ENCODE data around the gene DSTYK. TPM values are rescaled to one million over a fixed set of nuclear protein-coding genes. Genes with fewer than 3 reads are reported as not detected.

Gene DSTYK, protein sequence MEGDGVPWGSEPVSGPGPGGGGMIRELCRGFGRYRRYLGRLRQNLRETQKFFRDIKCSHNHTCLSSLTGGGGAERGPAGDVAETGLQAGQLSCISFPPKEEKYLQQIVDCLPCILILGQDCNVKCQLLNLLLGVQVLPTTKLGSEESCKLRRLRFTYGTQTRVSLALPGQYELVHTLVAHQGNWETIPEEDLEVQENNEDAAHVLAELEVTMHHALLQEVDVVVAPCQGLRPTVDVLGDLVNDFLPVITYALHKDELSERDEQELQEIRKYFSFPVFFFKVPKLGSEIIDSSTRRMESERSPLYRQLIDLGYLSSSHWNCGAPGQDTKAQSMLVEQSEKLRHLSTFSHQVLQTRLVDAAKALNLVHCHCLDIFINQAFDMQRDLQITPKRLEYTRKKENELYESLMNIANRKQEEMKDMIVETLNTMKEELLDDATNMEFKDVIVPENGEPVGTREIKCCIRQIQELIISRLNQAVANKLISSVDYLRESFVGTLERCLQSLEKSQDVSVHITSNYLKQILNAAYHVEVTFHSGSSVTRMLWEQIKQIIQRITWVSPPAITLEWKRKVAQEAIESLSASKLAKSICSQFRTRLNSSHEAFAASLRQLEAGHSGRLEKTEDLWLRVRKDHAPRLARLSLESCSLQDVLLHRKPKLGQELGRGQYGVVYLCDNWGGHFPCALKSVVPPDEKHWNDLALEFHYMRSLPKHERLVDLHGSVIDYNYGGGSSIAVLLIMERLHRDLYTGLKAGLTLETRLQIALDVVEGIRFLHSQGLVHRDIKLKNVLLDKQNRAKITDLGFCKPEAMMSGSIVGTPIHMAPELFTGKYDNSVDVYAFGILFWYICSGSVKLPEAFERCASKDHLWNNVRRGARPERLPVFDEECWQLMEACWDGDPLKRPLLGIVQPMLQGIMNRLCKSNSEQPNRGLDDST
- total RNA-seq = 10 to 100 TPM; 13.8 to 15.7 (median 14.7) TPM
- total RNA-seq (2013) = 13.0 TPM
- 26.4 to 82.6 (median 63.1) reads per million in 29 experiments for total RNA-seq

DNA sequence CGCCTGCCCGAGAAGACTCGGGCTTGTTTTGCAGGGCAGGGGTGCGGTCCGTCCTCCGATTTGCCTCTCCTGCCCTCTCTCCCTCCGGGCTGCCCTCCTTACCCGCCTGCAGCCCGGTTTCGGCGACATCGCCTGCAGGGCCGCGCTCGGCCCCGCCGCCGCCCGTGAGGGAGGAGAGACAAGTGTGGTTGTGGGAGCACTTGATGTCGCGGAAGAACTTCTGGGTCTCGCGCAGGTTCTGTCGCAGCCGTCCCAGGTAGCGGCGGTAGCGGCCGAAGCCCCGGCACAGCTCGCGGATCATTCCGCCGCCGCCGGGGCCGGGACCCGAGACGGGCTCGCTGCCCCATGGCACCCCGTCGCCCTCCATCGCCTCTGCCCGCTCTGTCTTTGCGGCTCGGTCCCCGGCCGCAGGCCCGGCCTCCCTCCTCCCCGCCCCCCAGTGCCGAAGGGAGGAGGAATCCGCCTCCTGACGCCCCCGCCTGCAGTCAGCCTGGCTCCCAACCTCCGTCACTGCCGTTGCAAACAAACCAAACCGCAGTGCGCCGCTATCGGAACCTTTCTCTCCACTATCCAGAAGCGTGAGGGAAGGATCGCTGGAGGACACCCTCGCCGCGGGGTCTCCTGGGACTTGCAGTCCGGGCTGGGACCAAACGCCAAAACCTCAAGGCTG, at the start of gene DSTYK:
DSTYK (minus strand) TSS at position 534 of the 670 bp plus-strand sequence; CDS start at position 367, 167 bp downstream.
- Histone ChIP-seq H3K4me3 (ENCODE audit: control insufficient read depth in 1 of 2, extremely low read depth in 1 of 2, low read length in 1 of 2) (peak within 1 kb of the TSS; percentile 87 to 97), H3K36me3 (ENCODE audit: control insufficient read depth in 2 of 2, extremely low read depth in 1 of 2, insufficient read depth in 1 of 2, low read length in 1 of 2) (no peaks in the 10 kb centered on the region), H3K4me1 (ENCODE audit: control insufficient read depth in 1 of 2, extremely low read depth in 1 of 2, insufficient read depth in 2 of 2, low read length in 2 of 2) (peaks cover 7 to 25% of the 10 kb centered on the region in 2 experiments), H3K9me3 (no peaks in the 10 kb centered on the region), H3K27ac (ENCODE audit: low read length) (peak within 1 kb of the TSS; percentile 74), H3K27me3 (replicated peaks in 1 of 2; ENCODE audit: control insufficient read depth in 2 of 2, extremely low read depth in 1 of 2, insufficient read depth in 2 of 2, low read length in 1 of 2) (no peaks in the 10 kb centered on the region)
- Mint-ChIP-seq H3K27ac (peak within 1 kb of the TSS; percentile 98), H3K36me3 (no peaks in the 10 kb centered on the region), H3K4me1 (peaks cover 36 to 52% (median 47%) of the 10 kb centered on the region in 3 donors), H3K27me3 (no peaks in the 10 kb centered on the region), H3K9me3 (no peaks in the 10 kb centered on the region), H3K4me3 (peak within 1 kb of the TSS; percentile 95 to 97 (median 96))
- ATAC-seq (replicated peaks in 1 of 4) (peak; percentile 89 to 93 (median 92)), DNase-seq (peak; percentile 81 to 94 (median 88))
- 0% methylated on average over 47 of the region's 67 CpGs for WGBS (ENCODE audit: insufficient coverage)
- ChIA-PET POLR2A (interaction anchor here in 1 of 2 donors (1.1 kb wide), 1 partner anchor 1347 kb away, joined by 3 read pairs; no protein-coding TSS in a partner anchor), CTCF (interaction anchor here in 1 of 2 donors (1.0 kb wide), 1 partner anchor 18 kb away, joined by 3 read pairs; no protein-coding TSS in a partner anchor)

DNA sequence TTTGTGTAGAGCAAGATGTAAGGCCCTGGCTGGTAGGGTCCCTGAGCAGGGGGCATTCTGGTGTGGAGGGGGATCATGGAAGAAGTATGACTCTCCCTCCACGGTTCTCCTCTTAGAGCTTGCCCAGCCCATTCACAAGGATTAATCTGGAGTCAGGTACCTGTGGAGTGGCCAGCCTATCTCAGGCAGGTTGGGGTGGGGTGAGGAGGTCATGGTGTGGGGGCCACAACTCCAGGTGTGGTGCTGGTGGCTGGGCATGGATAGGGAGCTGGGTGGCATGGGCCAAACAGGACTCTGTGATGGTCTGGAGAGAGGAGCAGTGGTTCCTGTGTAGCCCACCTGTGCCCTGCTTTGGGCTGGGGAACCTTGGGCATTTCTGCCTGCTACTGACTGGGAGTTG, 48.5 kb upstream of the DSTYK start:
- Histone ChIP-seq H3K27ac (ENCODE audit: low read length) (no peak overlapping the region), H3K4me1 (ENCODE audit: control insufficient read depth in 1 of 2, extremely low read depth in 1 of 2, insufficient read depth in 2 of 2, low read length in 2 of 2) (peaks cover 0 to 12% of the 10 kb centered on the region in 2 experiments), H3K9me3 (no peaks in the 10 kb centered on the region), H3K4me3 (ENCODE audit: control insufficient read depth in 1 of 2, extremely low read depth in 1 of 2, low read length in 1 of 2) (no peak overlapping the region), H3K27me3 (replicated peaks in 1 of 2; ENCODE audit: control insufficient read depth in 2 of 2, extremely low read depth in 1 of 2, insufficient read depth in 2 of 2, low read length in 1 of 2) (peaks cover 0 to 30% of the 10 kb centered on the region in 2 experiments), H3K36me3 (ENCODE audit: control insufficient read depth in 2 of 2, extremely low read depth in 1 of 2, insufficient read depth in 1 of 2, low read length in 1 of 2) (no peaks in the 10 kb centered on the region)
- ChIA-PET POLR2A (no interaction called here), CTCF (interaction anchor here in 1 of 2 donors (0.8 to 1.5 kb wide), 3 partner anchors 30 to 286 kb away, joined by 3 to 5 read pairs (median 5); no protein-coding TSS in a partner anchor)
- DNase-seq = no peak
- no peak for ATAC-seq (replicated peaks in 1 of 4)
- H3K36me3 Mint-ChIP-seq = no peaks in the 10 kb centered on the region
- no peak overlapping the region for H3K4me3 Mint-ChIP-seq
- no CpG with 5 or more reads among the region's 1 CpG for WGBS (ENCODE audit: insufficient coverage)
- no peaks in the 10 kb centered on the region for H3K9me3 Mint-ChIP-seq
- H3K27ac Mint-ChIP-seq = no peak overlapping the region
- peaks cover 4 to 7% (median 6%) of the 10 kb centered on the region in 3 donors for H3K4me1 Mint-ChIP-seq
- peaks cover 0 to 3% of the 10 kb centered on the region in 2 donors for H3K27me3 Mint-ChIP-seq

DNA sequence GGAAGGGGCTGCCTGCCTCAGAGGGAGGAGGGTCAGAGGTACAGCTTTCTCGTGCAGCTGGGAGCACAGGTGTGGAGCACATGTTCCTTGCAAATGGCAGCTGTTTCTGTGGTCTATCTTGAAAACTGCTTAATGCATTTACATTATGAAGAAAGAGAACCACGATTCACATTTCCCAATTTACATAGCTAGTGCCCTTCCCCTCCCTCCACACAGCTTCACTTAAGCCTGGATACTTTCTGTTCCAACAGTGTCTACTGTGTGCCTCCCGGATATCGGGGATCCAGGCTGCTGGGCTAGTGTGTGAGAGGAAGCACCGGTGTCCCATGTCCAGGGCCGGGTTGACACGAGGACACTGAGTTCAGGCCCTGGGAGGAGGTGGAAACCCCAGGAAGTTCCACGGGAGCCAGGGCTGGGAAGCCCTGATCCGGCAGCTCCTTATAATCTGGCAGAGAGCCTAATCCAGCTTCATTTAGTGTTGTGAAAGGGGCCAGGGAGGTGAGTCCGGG, 47.9 kb upstream of the DSTYK start:
- H3K9me3 ChIP-seq = no peaks in the 10 kb centered on the region
- no peaks in the 10 kb centered on the region for H3K36me3 ChIP-seq (ENCODE audit: control insufficient read depth in 2 of 2, extremely low read depth in 1 of 2, insufficient read depth in 1 of 2, low read length in 1 of 2)
- POLR2A ChIA-PET = no interaction called here
- peaks cover 0 to 12% of the 10 kb centered on the region in 2 experiments for H3K4me1 ChIP-seq (ENCODE audit: control insufficient read depth in 1 of 2, extremely low read depth in 1 of 2, insufficient read depth in 2 of 2, low read length in 2 of 2)
- Mint-ChIP-seq H3K27me3 (peaks cover 0 to 3% of the 10 kb centered on the region in 2 donors), H3K4me1 (peaks cover 4 to 7% (median 6%) of the 10 kb centered on the region in 3 donors), H3K9me3 (no peaks in the 10 kb centered on the region), H3K4me3 (no peak overlapping the region), H3K36me3 (no peaks in the 10 kb centered on the region), H3K27ac (no peak overlapping the region)
- CTCF ChIA-PET = interaction anchor here in 1 of 2 donors (0.8 to 1.5 kb wide), 2 partner anchors 30 to 286 kb away, joined by 3 to 5 read pairs; no protein-coding TSS in a partner anchor
- ATAC-seq (replicated peaks in 1 of 4) = no peak
- no peak overlapping the region for H3K4me3 ChIP-seq (ENCODE audit: control insufficient read depth in 1 of 2, extremely low read depth in 1 of 2, low read length in 1 of 2)
- DNase-seq = no peak
- no peak overlapping the region for H3K27ac ChIP-seq (ENCODE audit: low read length)
- peaks cover 0 to 30% of the 10 kb centered on the region in 2 experiments for H3K27me3 ChIP-seq (replicated peaks in 1 of 2; ENCODE audit: control insufficient read depth in 2 of 2, extremely low read depth in 1 of 2, insufficient read depth in 2 of 2, low read length in 1 of 2)
- WGBS (ENCODE audit: insufficient coverage) = 83% methylated on average over 8 of the region's 10 CpGs

DNA sequence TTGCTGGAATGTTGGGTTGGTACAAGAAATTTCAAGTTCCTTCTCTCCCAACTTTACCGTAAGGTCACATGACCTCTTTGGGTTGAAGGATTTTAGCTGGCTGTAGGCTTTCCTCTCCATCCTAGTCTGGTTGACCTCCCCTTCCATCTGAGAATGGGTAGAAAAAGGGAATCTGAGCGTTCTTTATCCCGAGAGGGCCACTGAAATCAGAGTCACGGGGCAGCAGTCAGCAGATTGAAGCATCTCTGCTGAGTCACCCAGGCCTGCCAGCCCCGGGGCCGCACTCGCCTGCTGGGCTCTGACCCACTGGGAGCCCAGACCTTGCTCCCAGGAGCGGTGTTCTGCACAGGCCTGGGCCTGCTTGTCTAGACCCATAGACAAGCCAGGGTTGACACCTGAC, 47.2 kb upstream of the DSTYK start:
- H3K27ac ChIP-seq (ENCODE audit: low read length) = no peak overlapping the region
- no peaks in the 10 kb centered on the region for H3K9me3 Mint-ChIP-seq
- ChIA-PET POLR2A (interaction anchor here in 1 of 2 donors (0.7 kb wide), 1 partner anchor 78 kb away, joined by 3 read pairs; no protein-coding TSS in a partner anchor), CTCF (interaction anchor here (0.6 to 1.5 kb wide), 4 partner anchors 29 to 451 kb away, joined by 3 read pairs; no protein-coding TSS in a partner anchor)
- H3K4me3 ChIP-seq (ENCODE audit: control insufficient read depth in 1 of 2, extremely low read depth in 1 of 2, low read length in 1 of 2) = no peak overlapping the region
- peaks cover 0 to 30% of the 10 kb centered on the region in 2 experiments for H3K27me3 ChIP-seq (replicated peaks in 1 of 2; ENCODE audit: control insufficient read depth in 2 of 2, extremely low read depth in 1 of 2, insufficient read depth in 2 of 2, low read length in 1 of 2)
- peaks cover 0 to 12% of the 10 kb centered on the region in 2 experiments for H3K4me1 ChIP-seq (ENCODE audit: control insufficient read depth in 1 of 2, extremely low read depth in 1 of 2, insufficient read depth in 2 of 2, low read length in 2 of 2)
- H3K9me3 ChIP-seq = no peaks in the 10 kb centered on the region
- DNase-seq (no peak), ATAC-seq (replicated peaks in 1 of 4) (no peak)
- no peaks in the 10 kb centered on the region for H3K36me3 Mint-ChIP-seq
- H3K36me3 ChIP-seq (ENCODE audit: control insufficient read depth in 2 of 2, extremely low read depth in 1 of 2, insufficient read depth in 1 of 2, low read length in 1 of 2) = no peaks in the 10 kb centered on the region
- no peak overlapping the region for H3K27ac Mint-ChIP-seq
- H3K4me3 Mint-ChIP-seq = no peak overlapping the region
- H3K4me1 Mint-ChIP-seq = peaks cover 4 to 7% (median 6%) of the 10 kb centered on the region in 3 donors
- H3K27me3 Mint-ChIP-seq = peaks cover 0 to 3% of the 10 kb centered on the region in 2 donors
- 89% methylated on average over 6 of the region's 8 CpGs for WGBS (ENCODE audit: insufficient coverage)

DNA sequence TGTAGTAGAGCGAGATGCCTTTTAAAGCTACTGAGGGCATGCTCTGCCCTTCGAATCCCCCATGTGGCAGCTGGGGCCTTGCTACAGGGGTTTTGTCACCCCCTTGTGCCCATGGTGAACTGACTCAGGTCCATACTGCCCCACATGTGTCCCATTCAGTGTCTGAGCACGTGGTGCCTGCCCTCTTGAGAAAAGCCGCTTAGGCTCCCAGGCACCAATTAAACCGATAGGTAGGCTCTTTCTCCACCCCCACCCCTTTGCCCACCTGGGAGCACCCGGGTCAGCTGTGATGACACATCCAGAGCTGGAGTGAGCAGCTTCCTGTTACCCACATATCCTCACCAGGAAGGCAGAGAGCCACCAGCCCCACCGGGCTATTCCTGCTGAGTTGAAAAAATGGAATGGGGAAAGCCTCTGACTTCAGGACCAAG, 46.8 kb upstream of the DSTYK start:
- Histone ChIP-seq H3K9me3 (no peaks in the 10 kb centered on the region), H3K4me1 (ENCODE audit: control insufficient read depth in 1 of 2, extremely low read depth in 1 of 2, insufficient read depth in 2 of 2, low read length in 2 of 2) (peaks cover 0 to 12% of the 10 kb centered on the region in 2 experiments), H3K4me3 (ENCODE audit: control insufficient read depth in 1 of 2, extremely low read depth in 1 of 2, low read length in 1 of 2) (no peak overlapping the region), H3K27me3 (replicated peaks in 1 of 2; ENCODE audit: control insufficient read depth in 2 of 2, extremely low read depth in 1 of 2, insufficient read depth in 2 of 2, low read length in 1 of 2) (peaks cover 0 to 29% of the 10 kb centered on the region in 2 experiments), H3K27ac (ENCODE audit: low read length) (no peak overlapping the region), H3K36me3 (ENCODE audit: control insufficient read depth in 2 of 2, extremely low read depth in 1 of 2, insufficient read depth in 1 of 2, low read length in 1 of 2) (no peaks in the 10 kb centered on the region)
- H3K36me3 Mint-ChIP-seq = no peaks in the 10 kb centered on the region
- no peak overlapping the region for H3K27ac Mint-ChIP-seq
- ChIA-PET CTCF (interaction anchor here (0.6 to 1.3 kb wide), 4 partner anchors 14 to 451 kb away, joined by 3 to 4 read pairs (median 3); no protein-coding TSS in a partner anchor), POLR2A (interaction anchor here in 1 of 2 donors (0.7 kb wide), 1 partner anchor 78 kb away, joined by 3 read pairs; no protein-coding TSS in a partner anchor)
- peaks cover 0 to 3% of the 10 kb centered on the region in 2 donors for H3K27me3 Mint-ChIP-seq
- DNase-seq (no peak), ATAC-seq (replicated peaks in 1 of 4) (no peak)
- H3K9me3 Mint-ChIP-seq = no peaks in the 10 kb centered on the region
- H3K4me3 Mint-ChIP-seq = no peak overlapping the region
- H3K4me1 Mint-ChIP-seq = peaks cover 4 to 7% (median 6%) of the 10 kb centered on the region in 3 donors
- 81% methylated on average over 4 of the region's 7 CpGs for WGBS (ENCODE audit: insufficient coverage)
